Neural cell (in vitro differentiated cells): ENCODE data around the gene MYO10. TPM values are rescaled to one million over a fixed set of nuclear protein-coding genes. Genes with fewer than 3 reads are reported as not detected.

Experiments
- H2AFZ ChIP-seq: fragments of 200-600, 300-800 bp; sonication (generic), shearing (Covaris generic); 2 replicates; pipeline ENCODE4 v1.6.0; 2014; ENCODE audit warnings: low read depth, mild to moderate bottlenecking, antibody characterized with exemption, low read length, moderate library complexity
- H3F3A ChIP-seq: fragments of 200-600 bp; shearing (Covaris generic); 2 replicates; pipeline ENCODE4 v1.6.1; 2016; ENCODE audit warnings: mild to moderate bottlenecking, moderate library complexity, mixed read lengths, antibody characterized with exemption, low read length; ENCODE audit not compliant: insufficient read depth, poor library complexity, severe bottlenecking
- H3K27ac ChIP-seq: fragments of 200-600, 300-800 bp; sonication (generic), shearing (Covaris generic); 2 replicates; pipeline ENCODE4 v1.5.1; 2014; ENCODE audit warnings: mild to moderate bottlenecking, low read length, moderate library complexity
- H3K27me3 ChIP-seq: fragments of 300-800, 200-600 bp; sonication (generic), shearing (Covaris generic); 2 replicates; pipeline ENCODE4 v1.6.0; 2014; ENCODE audit warnings: mild to moderate bottlenecking, low read depth, low read length, moderate library complexity; ENCODE audit not compliant: insufficient read depth
- H3K36me3 ChIP-seq: fragments of 300-800, 200-600 bp; sonication (generic), shearing (Covaris generic); 2 replicates; pipeline ENCODE4 v1.5.1; 2014; ENCODE audit warnings: mild to moderate bottlenecking, antibody characterized with exemption, low read length, moderate library complexity; ENCODE audit not compliant: insufficient read depth
- H3K4me2 ChIP-seq: fragments of 300-800, 200-600 bp; sonication (generic), shearing (Covaris generic); 2 replicates; pipeline ENCODE4 v1.6.0; 2014; ENCODE audit warnings: mild to moderate bottlenecking, low read length
- H3K4me3 ChIP-seq: fragments of 300-800, 200-600 bp; sonication (generic), shearing (Covaris generic); 2 replicates; pipeline ENCODE4 v1.5.1; 2014; ENCODE audit warnings: mild to moderate bottlenecking, low read length, moderate library complexity
- H3K79me2 ChIP-seq: fragments of 200-600 bp; shearing (Covaris generic); replicated peaks from 2 replicates; pipeline ENCODE4 v1.6.0; 2014; ENCODE audit warnings: mild to moderate bottlenecking, low read length, moderate library complexity; ENCODE audit not compliant: insufficient read depth
- H3K9ac ChIP-seq: fragments of 300-800, 200-600 bp; sonication (generic), shearing (Covaris generic); 2 replicates; pipeline ENCODE4 v1.6.1; 2016; ENCODE audit warnings: mild to moderate bottlenecking, low read length, mixed read lengths
- H3K9me2 ChIP-seq: fragments of 200-600 bp; shearing (Covaris generic); 2 replicates; pipeline ENCODE4 v1.6.1; 2016; ENCODE audit warnings: mild to moderate bottlenecking, low read length, mixed read lengths; ENCODE audit not compliant: insufficient read depth
- H3K9me3 ChIP-seq: fragments of 200-600, 300-800 bp; sonication (generic), shearing (Covaris generic); 2 replicates; pipeline ENCODE4 v1.6.1; 2016; ENCODE audit warnings: mild to moderate bottlenecking, mixed run types, low read length, moderate library complexity, mixed read lengths
- H4K20me1 ChIP-seq: fragments of 200-600 bp; shearing (Covaris generic); 2 replicates; pipeline ENCODE4 v1.6.1; 2016; ENCODE audit warnings: mild to moderate bottlenecking, mixed run types; ENCODE audit not compliant: insufficient read depth
- CTCF ChIP-seq: fragments of 450-650 bp; IDR thresholded peaks from 2 replicates; pipeline ENCODE4 v1.5.1; 2014; ENCODE audit warnings: antibody characterized with exemption, mild to moderate bottlenecking, moderate library complexity; ENCODE audit not compliant: poor library complexity, severe bottlenecking
- EP300 ChIP-seq: fragments of 450-650 bp; conservative IDR thresholded peaks from 2 replicates; pipeline ENCODE4 v1.6.1; 2014; ENCODE audit warnings: antibody characterized with exemption, mild to moderate bottlenecking, moderate library complexity; ENCODE audit not compliant: poor library complexity, severe bottlenecking
- EZH2 ChIP-seq: fragments of 200-600, 300-800 bp; shearing (Covaris generic), sonication (generic); IDR thresholded peaks from 2 replicates; pipeline ENCODE4 v1.6.1; 2014; ENCODE audit warnings: antibody characterized with exemption, low read length, borderline replicate concordance, mild to moderate bottlenecking; ENCODE audit not compliant: insufficient read depth, poor library complexity, severe bottlenecking
- MXI1 ChIP-seq: fragments of 450-650 bp; conservative IDR thresholded peaks from 2 replicates; pipeline ENCODE4 v1.6.1; 2014; ENCODE audit warnings: antibody characterized with exemption, mild to moderate bottlenecking; ENCODE audit not compliant: poor library complexity, severe bottlenecking
- POLR2AphosphoS5 ChIP-seq: IDR thresholded peaks from 2 replicates; pipeline ENCODE4 v1.6.1; 2012
- RAD21 ChIP-seq: fragments of 450-650 bp; conservative IDR thresholded peaks from 2 replicates; pipeline ENCODE4 v1.6.1; 2014; ENCODE audit warnings: antibody characterized with exemption, mild to moderate bottlenecking, moderate library complexity
- REST ChIP-seq: IDR thresholded peaks from 2 replicates; pipeline ENCODE4 v1.6.1; 2012; ENCODE audit warnings: borderline replicate concordance
- SMC3 ChIP-seq: fragments of 450-650 bp; conservative IDR thresholded peaks from 2 replicates; pipeline ENCODE4 v1.6.1; 2014; ENCODE audit warnings: antibody characterized with exemption, mild to moderate bottlenecking, moderate library complexity; ENCODE audit not compliant: poor library complexity
- TAF1 ChIP-seq: IDR thresholded peaks from 2 replicates; pipeline ENCODE4 v1.6.1; 2012; ENCODE audit warnings: low read depth
- polyA plus RNA-seq: library from polyadenylated mRNA; depleted of rRNA; stranded (reverse); fragments of >200 nt; gene quantifications from 2 replicates; pipeline ENCODE4 v1.2.3, GENCODE V29; 2014

The MYO10 gene
- polyA plus RNA-seq, 1 donor from 2014 or later, result 3.2 TPM

GRCh38 chr5:16883806-16884205, 52.3 kb downstream of the MYO10 start:
- Histone ChIP-seq H3K79me2 (no peaks in the 10 kb centered on the region), H3K4me2 (no peak overlapping the region), H2AFZ (no peak overlapping the region), H3K9ac (no peak overlapping the region), H3K27ac (no peak overlapping the region), H3K4me3 (no peak overlapping the region), H3K27me3 (no peaks in the 10 kb centered on the region), H3K9me3 (no peaks in the 10 kb centered on the region), H4K20me1 (no peaks in the 10 kb centered on the region), H3K36me3 (no peaks in the 10 kb centered on the region), H3F3A (no peaks in the 10 kb centered on the region), H3K9me2 (no peaks in the 10 kb centered on the region)
- TF ChIP-seq EP300 (no peak), REST (no peak), MXI1 (no peak), SMC3 (no peak), RAD21 (no peak), EZH2 (no peak), TAF1 (no peak), CTCF (no peak), POLR2AphosphoS5 (no peak)

- Histone ChIP-seq H3K27me3 (no peaks in the 10 kb centered on the region), H3K79me2 (no peaks in the 10 kb centered on the region), H3K4me3 (no peak overlapping the region), H3K9me3 (no peaks in the 10 kb centered on the region), H3K27ac (no peak overlapping the region), H3K36me3 (no peaks in the 10 kb centered on the region), H3K4me2 (no peak overlapping the region), H3F3A (no peaks in the 10 kb centered on the region), H2AFZ (no peak overlapping the region), H4K20me1 (no peaks in the 10 kb centered on the region), H3K9ac (no peak overlapping the region), H3K9me2 (no peaks in the 10 kb centered on the region)
- no peak for TF ChIP-seq TAF1
- no peak for TF ChIP-seq POLR2AphosphoS5
- no peak for TF ChIP-seq EZH2
- TF ChIP-seq CTCF, result no peak
- TF ChIP-seq SMC3, result no peak
- TF ChIP-seq MXI1, result no peak
- no peak for TF ChIP-seq RAD21
- no peak for TF ChIP-seq REST
- TF ChIP-seq EP300, result no peak
Observed at GRCh38 chr5:16883176-16883575, 52.9 kb downstream of the MYO10 start.
